B cell (primary cell): Measurements from ENCODE around the gene RBM4B. TPM values are rescaled to one million over a fixed set of nuclear protein-coding genes. Genes with fewer than 3 reads are reported as not detected.

ENCODE experiments used
- ATAC-seq: fragments of 200-7000 bp; cut with Tn5 transposase; one replicate; pipeline ENCODE4 v1.10.0; 2021; ENCODE audit warnings: low read depth, mild to moderate bottlenecking, moderate number of reproducible peaks, moderate library complexity
- CTCF ChIA-PET: fragments of 350-600 bp; sonication (Branson Sonifier 250); formaldehyde crosslinking; loops from one replicate; lab custom pipeline; 2021; ENCODE audit warnings: antibody characterized with exemption, inconsistent platforms; lab: Charles Lee
- POLR2A ChIA-PET: fragments of 350-600 bp; sonication (Branson Sonifier 250); formaldehyde crosslinking; loops from one replicate; lab custom pipeline; 2021; ENCODE audit warnings: antibody characterized with exemption; lab: Charles Lee
- DNase-seq: peaks from one replicate; pipeline ENCODE4 v3.0.0; 2013
- H2AFZ ChIP-seq: 2 replicates; pipeline ENCODE4 v1.6.1; 2012; ENCODE audit warnings: mild to moderate bottlenecking, low read depth, low read length; ENCODE audit not compliant: insufficient read depth, poor library complexity, severe bottlenecking
- H3K27ac ChIP-seq, 2 donors: 1 replicate in 1 of 2; 2 replicates in 1 of 2; pipeline ENCODE4 v1.5.1; 2012 to 2013; ENCODE audit warnings: low read length in 2 of 2, mild to moderate bottlenecking in 2 of 2, moderate library complexity in 1 of 2
- H3K27me3 ChIP-seq, 4 experiments: fragments of 200-600 bp in 1 of 4; sonication (generic) in 1 of 4; replicated peaks in 1 of 4; 1 replicate in 2 of 4; 2 replicates in 2 of 4; pipeline versions ENCODE4 v1.6.1 to v1.7.0; 2013 to 2016; ENCODE audit warnings: low read length in 3 of 4, mild to moderate bottlenecking in 2 of 4, mixed read lengths in 1 of 4, moderate library complexity in 1 of 4; ENCODE audit not compliant: insufficient read depth in 4 of 4, control insufficient read depth in 3 of 4; ENCODE audit errors: control extremely low read depth in 1 of 4
- H3K36me3 ChIP-seq, 2 experiments: replicated peaks in 1 of 2; 1 replicate in 1 of 2; 2 replicates in 1 of 2; pipeline versions ENCODE4 v1.6.1 to v1.7.1; 2013; ENCODE audit warnings: low read length in 1 of 2; ENCODE audit not compliant: insufficient read depth in 2 of 2, control insufficient read depth in 1 of 2; ENCODE audit errors: control extremely low read depth in 1 of 2, extremely low read depth in 1 of 2
- H3K4me1 ChIP-seq, 2 donors: fragments of 200-600 bp in 1 of 2; sonication (generic) in 1 of 2; 1 replicate in 1 of 2; 2 replicates in 1 of 2; pipeline versions ENCODE4 v1.5.1 to v1.6.1; 2013 to 2017; ENCODE audit warnings: low read length in 2 of 2; ENCODE audit not compliant: control insufficient read depth in 2 of 2, insufficient read depth in 2 of 2
- H3K4me2 ChIP-seq: replicated peaks from 2 replicates; pipeline ENCODE3; 2012; ENCODE audit warnings: mild to moderate bottlenecking, low read depth, low read length; ENCODE audit not compliant: poor library complexity, severe bottlenecking
- H3K4me3 ChIP-seq, 5 experiments: fragments of 200-600 bp in 1 of 5; sonication (generic) in 1 of 5; 1 replicate in 3 of 5; 2 replicates in 2 of 5; pipeline versions ENCODE4 v1.5.1 to v1.7.0; 2011 to 2016; ENCODE audit warnings: low read length in 4 of 5, mild to moderate bottlenecking in 4 of 5, low read depth in 2 of 5, control low read depth in 1 of 5, moderate library complexity in 1 of 5; ENCODE audit not compliant: insufficient read depth in 1 of 5; ENCODE audit errors: control extremely low read depth in 1 of 5, extremely low read depth in 1 of 5
- H3K79me2 ChIP-seq: fragments of 200-600 bp; sonication (generic); one replicate; pipeline ENCODE4 v1.6.0; 2016; ENCODE audit warnings: low read length; ENCODE audit not compliant: control insufficient read depth, insufficient read depth
- H3K9ac ChIP-seq: fragments of 200-600 bp; sonication (generic); 2 replicates; pipeline ENCODE4 v1.6.1; 2017; ENCODE audit warnings: mild to moderate bottlenecking, low read length, moderate library complexity
- H3K9me3 ChIP-seq, 3 donors: one replicate each; pipeline versions ENCODE4 v1.6.1 to v1.7.1; 2013; ENCODE audit warnings: low read length in 2 of 3; ENCODE audit not compliant: control insufficient read depth in 2 of 3, insufficient read depth in 1 of 3; ENCODE audit errors: control extremely low read depth in 1 of 3
- H4K20me1 ChIP-seq: 2 replicates; pipeline ENCODE4 v1.6.0; 2012; ENCODE audit warnings: mild to moderate bottlenecking, low read length; ENCODE audit not compliant: insufficient read depth, control insufficient read depth, poor library complexity, severe bottlenecking
- H3K27ac Mint-ChIP-seq: one replicate; pipeline ENCODE4 v1.8.0; 2021; ENCODE audit warnings: mixed read lengths
- H3K27me3 Mint-ChIP-seq: one replicate; pipeline ENCODE4 v1.8.0; 2021; ENCODE audit warnings: mixed read lengths
- H3K4me1 Mint-ChIP-seq: one replicate; pipeline ENCODE4 v1.8.0; 2021; ENCODE audit warnings: mixed read lengths
- H3K4me3 Mint-ChIP-seq: one replicate; pipeline ENCODE4 v1.8.0; 2021; ENCODE audit warnings: mixed read lengths
- H3K9me3 Mint-ChIP-seq: one replicate; pipeline ENCODE4 v1.8.0; 2022; ENCODE audit warnings: mixed read lengths; ENCODE audit not compliant: insufficient read depth
- EZH2 ChIP-seq: IDR thresholded peaks from 2 replicates; pipeline ENCODE4 v1.6.1; 2012; ENCODE audit warnings: borderline replicate concordance, low read depth, mild to moderate bottlenecking, moderate library complexity, low read length; ENCODE audit not compliant: insufficient read depth, poor library complexity, severe bottlenecking
- WGBS: methylation state at CpG from one replicate; pipeline ENCODE4 v1.1.5; 2013; ENCODE audit warnings: missing lambda C conversion rate; ENCODE audit not compliant: insufficient coverage; 5-methylcytosine and 5-hydroxymethylcytosine counted together
- intact Hi-C: fragments of 100-400 bp; cut with micrococcal nuclease; formaldehyde crosslinking; loops from one replicate; pipeline ENCODE4 v1.10.0; 2022
- polyA plus RNA-seq: library from polyadenylated mRNA; depleted of rRNA; stranded (reverse); fragments of >200 nt; gene quantifications from 2 replicates; pipeline ENCODE4 v1.2.3, GENCODE V29; 2012
- total RNA-seq, 2 donors: library from RNA; stranded (reverse); fragments of 120-200 nt in 1 of 2; gene quantifications; 1 replicate in 1 of 2; 2 replicates in 1 of 2; pipeline versions ENCODE4 v1.2.3 to v1.2.4, GENCODE V29; 2013 to 2022
- TF ChIP-seq, protein P1 (sequence below): fragments of 200-600 bp; IDR thresholded peaks from one replicate; pipeline ENCODE4 v1.8.0; 2022; ENCODE audit warnings: antibody characterized with exemption, mild to moderate bottlenecking

Gene RBM4B
- total and polyA plus RNA-seq, 2 donors (not counting 1 experiment from before 2014, with no cell fraction given), result 33.2 to 61.3 TPM

DNA sequence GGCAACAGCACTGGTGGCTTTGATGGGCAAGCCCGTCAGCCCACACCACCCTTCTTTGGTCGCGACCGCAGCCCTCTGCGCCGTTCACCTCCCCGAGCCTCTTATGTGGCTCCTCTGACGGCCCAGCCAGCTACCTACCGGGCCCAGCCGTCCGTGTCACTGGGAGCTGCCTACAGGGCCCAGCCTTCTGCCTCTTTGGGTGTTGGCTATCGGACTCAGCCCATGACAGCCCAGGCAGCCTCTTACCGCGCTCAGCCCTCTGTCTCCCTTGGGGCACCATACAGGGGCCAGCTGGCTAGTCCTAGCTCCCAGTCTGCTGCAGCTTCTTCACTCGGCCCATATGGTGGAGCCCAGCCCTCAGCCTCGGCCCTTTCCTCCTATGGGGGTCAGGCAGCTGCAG is 53.2 kb downstream of the RBM4B start:
- WGBS, result 90% methylated on average over 16 of the region's 16 CpGs
- Histone ChIP-seq H3K4me3 (no peak overlapping the region), H2AFZ (no peak overlapping the region), H4K20me1 (peaks cover 100% of the 10 kb centered on the region), H3K79me2 (peaks cover 99% of the 10 kb centered on the region), H3K27me3 (no peaks in the 10 kb centered on the region), H3K27ac (no peak overlapping the region), H3K9me3 (no peaks in the 10 kb centered on the region), H3K9ac (no peak overlapping the region), H3K36me3 (peaks cover 7 to 87% of the 10 kb centered on the region in 2 experiments), H3K4me1 (peaks cover 35 to 57% of the 10 kb centered on the region in 2 donors), H3K4me2 (no peak overlapping the region)
- TF ChIP-seq EZH2, result no peak
- TF ChIP-seq, protein P1, sequence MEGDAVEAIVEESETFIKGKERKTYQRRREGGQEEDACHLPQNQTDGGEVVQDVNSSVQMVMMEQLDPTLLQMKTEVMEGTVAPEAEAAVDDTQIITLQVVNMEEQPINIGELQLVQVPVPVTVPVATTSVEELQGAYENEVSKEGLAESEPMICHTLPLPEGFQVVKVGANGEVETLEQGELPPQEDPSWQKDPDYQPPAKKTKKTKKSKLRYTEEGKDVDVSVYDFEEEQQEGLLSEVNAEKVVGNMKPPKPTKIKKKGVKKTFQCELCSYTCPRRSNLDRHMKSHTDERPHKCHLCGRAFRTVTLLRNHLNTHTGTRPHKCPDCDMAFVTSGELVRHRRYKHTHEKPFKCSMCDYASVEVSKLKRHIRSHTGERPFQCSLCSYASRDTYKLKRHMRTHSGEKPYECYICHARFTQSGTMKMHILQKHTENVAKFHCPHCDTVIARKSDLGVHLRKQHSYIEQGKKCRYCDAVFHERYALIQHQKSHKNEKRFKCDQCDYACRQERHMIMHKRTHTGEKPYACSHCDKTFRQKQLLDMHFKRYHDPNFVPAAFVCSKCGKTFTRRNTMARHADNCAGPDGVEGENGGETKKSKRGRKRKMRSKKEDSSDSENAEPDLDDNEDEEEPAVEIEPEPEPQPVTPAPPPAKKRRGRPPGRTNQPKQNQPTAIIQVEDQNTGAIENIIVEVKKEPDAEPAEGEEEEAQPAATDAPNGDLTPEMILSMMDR, result no peak
- Mint-ChIP-seq H3K9me3 (no peaks in the 10 kb centered on the region), H3K4me1 (peaks cover 61% of the 10 kb centered on the region), H3K4me3 (no peak overlapping the region), H3K27me3 (no peaks in the 10 kb centered on the region), H3K27ac (no peak overlapping the region)
- ChIA-PET POLR2A (no interaction called here), CTCF (interaction anchor here (1.2 to 2.8 kb wide), 5 partner anchors 14 to 54 kb away, joined by 3 to 11 read pairs (median 3); partner anchors contain the start of genes RBM4 and RBM4B)
- ATAC-seq, result no peak
- intact Hi-C loops, result no loop called here
- no peak for DNase-seq

DNA sequence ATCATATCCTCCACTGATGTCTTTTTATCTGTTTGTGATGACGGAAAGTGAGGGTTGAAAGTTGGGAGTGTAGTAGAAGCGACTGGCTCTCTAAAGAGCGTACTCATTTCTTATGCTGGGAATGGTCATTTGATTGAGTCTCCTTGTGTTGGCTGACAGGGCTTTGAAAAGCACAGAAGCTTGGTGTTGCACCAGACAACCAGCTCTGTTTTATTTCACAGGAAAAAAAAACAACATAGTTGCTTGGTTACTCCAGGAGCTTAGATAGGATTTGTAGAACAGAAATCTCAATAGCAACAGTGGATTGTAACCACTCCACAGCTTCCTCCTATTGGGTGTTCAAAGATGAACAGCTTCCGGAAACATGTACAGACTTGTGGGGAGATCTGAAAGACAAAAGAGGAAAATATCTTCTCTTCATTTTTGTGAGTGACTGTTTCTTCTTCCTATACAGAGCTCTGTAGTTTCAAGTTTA is 58.6 kb downstream of the RBM4B start:
- H3K4me3 Mint-ChIP-seq, result peak overlapping the region; percentile 99
- TF ChIP-seq, protein P1, result no peak
- TF ChIP-seq EZH2, result no peak
- Histone ChIP-seq H3K4me2 (peak overlapping the region; percentile 99), H4K20me1 (peaks cover 69% of the 10 kb centered on the region), H3K9me3 (no peaks in the 10 kb centered on the region), H3K36me3 (peaks cover 0 to 41% of the 10 kb centered on the region in 2 experiments), H2AFZ (no peak overlapping the region), H3K79me2 (peaks cover 96% of the 10 kb centered on the region), H3K4me1 (peaks cover 59 to 77% of the 10 kb centered on the region in 2 donors), H3K27me3 (no peaks in the 10 kb centered on the region), H3K9ac (peak overlapping the region; percentile 91), H3K27ac (peak overlapping the region; percentile 85 to 90), H3K4me3 (peak overlapping the region; percentile 34 to 97 (median 94))
- peak overlapping the region; percentile 99 for H3K27ac Mint-ChIP-seq
- no peaks in the 10 kb centered on the region for H3K27me3 Mint-ChIP-seq
- ChIA-PET CTCF (interaction anchor here (0.7 to 4.5 kb wide), 7 partner anchors 19 to 226 kb away, joined by 3 to 32 read pairs (median 3); partner anchors contain the start of genes CCDC87, CCS, RBM4 and RBM4B), POLR2A (interaction anchor here (0.5 to 5.2 kb wide), 5 partner anchors 11 to 59 kb away, joined by 5 to 53 read pairs (median 6); partner anchors contain the start of genes RBM4 and RBM4B)
- intact Hi-C loops, result no loop called here
- H3K4me1 Mint-ChIP-seq, result peaks cover 69% of the 10 kb centered on the region
- WGBS, result 63% methylated on average over 3 of the region's 4 CpGs
- DNase-seq (peak; percentile 72), ATAC-seq (no peak)
- H3K9me3 Mint-ChIP-seq, result no peaks in the 10 kb centered on the region
